Nephron progenitor cell (in vitro differentiated cells): ENCODE data around the gene EFHC1.

Experiments used
- DNase-seq: peaks from one replicate; pipeline ENCODE4 v3.0.0; 2021
- H3K27ac Mint-ChIP-seq: 2 replicates; pipeline ENCODE4 v1.8.0; 2021; ENCODE audit warnings: mild to moderate bottlenecking, moderate library complexity, mixed read lengths
- H3K27me3 Mint-ChIP-seq: 2 replicates; pipeline ENCODE4 v1.8.0; 2021; ENCODE audit warnings: mild to moderate bottlenecking, low read depth, mixed read lengths; ENCODE audit not compliant: poor library complexity
- H3K36me3 Mint-ChIP-seq: 2 replicates; pipeline ENCODE4 v1.8.0; 2021; ENCODE audit warnings: low read depth, mixed read lengths
- H3K4me1 Mint-ChIP-seq: 2 replicates; pipeline ENCODE4 v1.8.0; 2021; ENCODE audit warnings: mixed read lengths
- H3K4me3 Mint-ChIP-seq: 2 replicates; pipeline ENCODE4 v1.8.0; 2021; ENCODE audit warnings: mild to moderate bottlenecking, moderate library complexity, mixed read lengths
- H3K9me3 Mint-ChIP-seq: 2 replicates; pipeline ENCODE4 v1.8.0; 2021; ENCODE audit warnings: mild to moderate bottlenecking, moderate library complexity, mixed read lengths
- CTCF ChIP-seq: fragments of 200-600 bp; sonication (generic); IDR thresholded peaks from 2 replicates; pipeline ENCODE4 v1.5.0; 2021; ENCODE audit warnings: antibody characterized with exemption

Gene EFHC1

GRCh38 chr6:52534363-52534762, 114.2 kb downstream of the EFHC1 start:
- Mint-ChIP-seq H3K36me3 (peaks cover 33% of the 10 kb centered on the region), H3K9me3 (no peaks in the 10 kb centered on the region), H3K4me3 (no peak overlapping the region), H3K27ac (no peak overlapping the region), H3K4me1 (peaks cover 37% of the 10 kb centered on the region), H3K27me3 (no peaks in the 10 kb centered on the region)
- TF ChIP-seq CTCF = no peak
- DNase-seq = no peak

- no peaks in the 10 kb centered on the region for H3K9me3 Mint-ChIP-seq
- no peaks in the 10 kb centered on the region for H3K27me3 Mint-ChIP-seq
- no peak overlapping the region for H3K27ac Mint-ChIP-seq
- H3K36me3 Mint-ChIP-seq = peaks cover 30% of the 10 kb centered on the region
- H3K4me3 Mint-ChIP-seq = no peak overlapping the region
- H3K4me1 Mint-ChIP-seq = peaks cover 43% of the 10 kb centered on the region
- TF ChIP-seq CTCF = no peak
- no peak for DNase-seq
These were observed 114.8 kb downstream of the EFHC1 start for GRCh38 chr6:52534966-52535390.

GRCh38 chr6:52535711-52536423, 115.7 kb downstream of the EFHC1 start:
- Mint-ChIP-seq H3K36me3 (peaks cover 25% of the 10 kb centered on the region), H3K4me1 (peaks cover 51% of the 10 kb centered on the region), H3K27me3 (no peaks in the 10 kb centered on the region), H3K27ac (no peak overlapping the region), H3K4me3 (no peak overlapping the region), H3K9me3 (no peaks in the 10 kb centered on the region)
- DNase-seq = no peak
- no peak for TF ChIP-seq CTCF

GRCh38 chr6:52536424-52536916, 116.3 kb downstream of the EFHC1 start:
- H3K36me3 Mint-ChIP-seq = peaks cover 25% of the 10 kb centered on the region
- no peak for DNase-seq
- H3K4me3 Mint-ChIP-seq = no peak overlapping the region
- no peaks in the 10 kb centered on the region for H3K9me3 Mint-ChIP-seq
- H3K27ac Mint-ChIP-seq = no peak overlapping the region
- no peak for TF ChIP-seq CTCF
- no peaks in the 10 kb centered on the region for H3K27me3 Mint-ChIP-seq
- H3K4me1 Mint-ChIP-seq = peaks cover 51% of the 10 kb centered on the region

- H3K27me3 Mint-ChIP-seq = no peaks in the 10 kb centered on the region
- peaks cover 51% of the 10 kb centered on the region for H3K4me1 Mint-ChIP-seq
- TF ChIP-seq CTCF = no peak
- H3K36me3 Mint-ChIP-seq = peaks cover 25% of the 10 kb centered on the region
- H3K9me3 Mint-ChIP-seq = no peaks in the 10 kb centered on the region
- DNase-seq = no peak
- H3K4me3 Mint-ChIP-seq = no peak overlapping the region
- H3K27ac Mint-ChIP-seq = no peak overlapping the region
These were observed 117.0 kb downstream of the EFHC1 start for GRCh38 chr6:52537001-52537753.
